Activated CD4-positive, alpha-beta T cell treated with anti-CD3 and anti-CD28 coated beads for 48 hours (primary cell): ENCODE data around the gene PTGES3L.
"Not testable (repeated sequence)": the region's sequence is repeated elsewhere in the genome, so short reads cannot be mapped to it uniquely, and the experiment has no call there.

Source experiments
- DNase-seq: peaks from one replicate; pipeline ENCODE4 v3.0.0-alpha.2; 2020

PTGES3L gene

DNA sequence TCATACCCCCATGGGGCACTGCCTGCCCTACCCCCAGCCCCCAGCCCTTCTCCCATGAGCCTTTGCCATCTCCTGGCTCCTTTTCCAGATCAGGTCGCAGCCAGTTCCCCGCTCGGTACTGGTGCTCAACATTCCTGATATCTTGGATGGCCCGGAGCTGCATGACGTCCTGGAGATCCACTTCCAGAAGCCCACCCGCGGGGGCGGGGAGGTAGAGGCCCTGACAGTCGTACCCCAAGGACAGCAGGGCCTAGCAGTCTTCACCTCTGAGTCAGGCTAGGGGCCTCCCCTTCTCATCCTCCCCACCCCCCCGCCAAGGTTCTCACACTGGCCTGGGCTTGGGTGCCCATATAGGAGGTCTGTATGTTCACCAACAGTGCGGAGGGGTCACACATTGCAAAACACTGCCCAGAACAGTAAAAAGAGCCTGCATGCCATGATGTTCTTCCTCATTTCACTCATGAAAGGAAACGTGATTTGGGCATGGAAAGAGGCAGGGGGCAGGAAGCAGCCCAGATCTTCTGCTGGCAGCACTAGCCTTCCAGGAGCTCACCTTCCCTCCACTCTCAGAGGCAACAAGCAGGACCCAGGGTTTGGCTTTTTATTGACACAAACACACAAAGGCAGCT lies 34.3 kb upstream of the PTGES3L start:
- no peak for DNase-seq

DNA sequence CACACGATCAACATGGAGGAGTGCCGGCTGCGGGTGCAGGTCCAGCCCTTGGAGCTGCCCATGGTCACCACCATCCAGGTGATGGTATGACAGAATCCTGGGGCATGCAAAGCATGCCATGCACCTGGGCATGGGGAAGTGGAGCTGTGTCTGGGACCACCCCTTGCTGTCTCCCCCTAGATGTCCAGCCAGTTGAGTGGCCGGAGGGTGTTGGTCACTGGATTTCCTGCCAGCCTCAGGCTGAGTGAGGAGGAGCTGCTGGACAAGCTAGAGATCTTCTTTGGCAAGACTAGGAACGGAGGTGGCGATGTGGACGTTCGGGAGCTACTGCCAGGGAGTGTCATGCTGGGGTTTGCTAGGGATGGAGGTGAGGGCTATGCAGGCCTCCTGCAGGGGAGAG lies 33.4 kb upstream of the PTGES3L start:
- DNase-seq, result no peak

DNA sequence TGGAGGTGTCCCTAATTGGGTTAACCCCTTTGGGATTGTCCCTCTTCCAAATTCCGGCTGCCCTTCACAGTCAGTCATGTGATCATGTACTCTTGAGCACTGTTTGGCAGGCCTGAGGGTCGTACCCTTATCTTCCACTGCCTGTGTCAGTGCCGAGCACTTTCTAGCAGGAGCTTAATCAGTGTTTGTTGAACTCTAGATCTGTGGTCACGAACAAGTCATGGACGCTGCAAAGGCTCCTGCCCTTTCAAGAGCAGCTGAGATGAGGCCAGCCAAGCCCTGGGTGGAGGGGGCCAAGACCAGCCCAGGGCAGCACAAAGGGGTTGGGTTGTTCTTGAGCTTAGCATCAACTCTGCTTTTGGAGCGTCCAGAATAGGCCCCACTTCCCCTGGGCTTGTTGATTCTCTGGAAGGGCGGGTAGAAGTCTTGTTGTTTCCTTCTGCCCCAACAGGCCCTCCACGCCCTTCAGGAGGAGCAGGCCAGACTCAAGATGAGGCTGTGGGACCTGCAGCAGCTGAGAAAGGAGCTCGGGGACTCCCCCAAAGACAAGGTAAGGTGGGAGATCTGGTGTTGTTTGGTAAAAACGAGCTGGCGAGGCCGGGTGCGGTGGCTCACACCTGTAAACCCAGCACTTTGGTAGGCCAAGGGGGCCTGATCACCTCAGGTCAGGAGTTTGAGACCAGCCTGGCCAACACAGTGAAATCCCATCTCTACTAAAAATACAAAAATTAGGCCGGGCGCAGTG lies 32.0 kb upstream of the PTGES3L start:
- DNase-seq, result no peak

DNA sequence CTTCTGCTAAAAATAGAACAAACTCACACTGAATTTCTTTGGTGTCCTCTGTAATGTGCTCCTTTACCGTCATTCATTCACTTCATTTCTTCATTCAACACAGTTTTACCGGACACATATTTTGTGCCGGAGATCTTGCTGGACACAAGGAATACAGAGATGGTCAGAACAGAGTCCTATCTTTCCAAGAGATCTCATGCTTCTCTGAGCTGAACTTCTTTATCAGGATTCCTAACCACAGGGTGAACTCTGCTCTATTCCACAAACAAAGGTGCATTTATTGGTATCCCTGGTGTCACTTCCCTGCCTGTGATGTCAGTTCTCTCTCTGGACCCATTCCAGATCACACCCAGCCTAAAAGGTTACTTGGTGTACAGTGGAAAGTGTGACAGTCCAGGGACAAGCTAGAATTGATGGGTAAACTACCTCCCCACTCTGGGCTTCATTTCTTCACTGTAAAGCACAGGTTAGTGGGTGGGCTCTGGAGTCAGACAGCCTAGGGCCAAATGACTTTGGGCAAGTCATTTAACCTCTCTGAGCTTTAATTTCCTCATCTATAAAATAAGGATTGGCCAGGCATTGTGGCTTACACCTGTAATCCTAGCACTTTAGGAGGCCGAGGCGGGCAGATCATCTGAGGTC lies 30.9 kb upstream of the PTGES3L start:
- no peak for DNase-seq

DNA sequence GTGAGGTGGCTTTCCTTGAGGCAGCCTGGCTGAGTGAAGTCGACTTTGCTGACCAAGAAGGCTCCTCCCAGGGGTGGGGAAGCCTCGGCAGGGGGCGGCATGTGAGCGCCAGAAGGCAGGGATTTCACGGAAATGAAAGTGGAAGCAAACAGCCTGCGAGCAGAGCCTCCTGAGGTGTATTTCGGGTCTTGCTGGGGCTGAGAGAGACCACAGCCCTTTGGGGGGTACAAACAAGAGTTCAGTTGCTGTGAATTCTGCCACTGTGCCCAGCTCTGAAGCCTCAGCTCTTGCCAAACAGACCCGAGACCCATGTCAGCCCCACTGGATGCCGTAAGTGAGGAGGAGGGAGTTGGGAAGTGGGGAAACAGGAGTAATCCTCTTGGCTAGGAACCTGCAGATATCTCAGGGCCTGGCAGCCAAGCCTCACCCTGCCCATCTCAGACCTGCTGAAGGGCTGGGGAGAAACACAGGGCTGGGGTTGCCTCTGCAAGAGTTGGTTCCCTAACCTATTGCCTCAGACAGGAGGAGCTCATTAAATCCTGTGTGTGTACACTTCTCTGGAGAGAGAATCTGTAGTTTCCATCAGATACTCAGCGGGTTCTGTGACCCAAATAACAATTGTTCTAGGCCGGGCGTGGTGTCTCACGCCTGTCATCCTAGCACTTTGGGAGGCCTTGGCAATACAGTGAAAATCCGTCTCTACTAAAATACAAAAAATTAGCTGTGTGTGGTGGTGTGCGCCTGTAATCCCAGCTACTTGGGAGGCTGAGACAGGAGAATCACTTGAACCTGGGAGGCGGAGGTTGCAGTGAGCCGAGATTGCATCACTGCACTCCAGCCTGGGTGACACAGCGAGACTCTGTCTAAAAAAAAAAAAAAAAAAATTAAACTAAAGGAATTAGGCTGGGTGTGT lies 27.0 kb upstream of the PTGES3L start, which contains the start of gene IFI35:
Gene IFI35 (plus strand): TSS at position 146 of the 913 bp plus-strand sequence. CDS start 164 bp downstream, at position 310.
- DNase-seq, result peak; percentile 91

DNA sequence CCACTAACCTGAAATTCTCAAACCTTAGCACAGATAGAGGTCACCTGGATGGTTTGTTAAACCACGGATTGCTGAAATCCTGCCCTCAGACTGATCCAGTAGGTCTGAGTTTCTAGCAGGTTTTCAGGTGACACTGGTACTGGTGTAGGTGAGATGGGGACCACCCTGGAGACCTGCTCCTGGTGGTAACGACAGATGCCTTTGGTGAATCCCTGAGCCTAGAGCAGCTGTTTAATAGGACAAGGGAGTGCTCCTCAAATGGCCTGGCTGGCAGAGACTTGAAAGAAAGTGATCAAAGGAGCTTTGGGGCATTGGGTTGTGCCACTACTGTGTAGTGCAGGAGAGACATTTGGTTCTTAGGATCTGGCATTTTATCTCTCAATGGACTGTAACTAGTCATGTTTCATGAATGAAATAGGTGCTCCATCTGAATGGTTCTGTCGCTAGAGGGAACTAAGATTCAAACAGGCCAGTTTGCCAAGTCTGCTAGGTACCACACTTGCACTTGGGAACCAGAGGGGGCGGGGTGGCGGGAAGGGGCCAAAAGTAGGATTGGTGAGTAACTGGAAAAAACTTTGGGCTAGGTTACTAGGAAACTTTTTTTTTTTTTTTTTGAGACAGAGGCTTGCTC lies 23.8 kb upstream of the PTGES3L start:
- no peak for DNase-seq

DNA sequence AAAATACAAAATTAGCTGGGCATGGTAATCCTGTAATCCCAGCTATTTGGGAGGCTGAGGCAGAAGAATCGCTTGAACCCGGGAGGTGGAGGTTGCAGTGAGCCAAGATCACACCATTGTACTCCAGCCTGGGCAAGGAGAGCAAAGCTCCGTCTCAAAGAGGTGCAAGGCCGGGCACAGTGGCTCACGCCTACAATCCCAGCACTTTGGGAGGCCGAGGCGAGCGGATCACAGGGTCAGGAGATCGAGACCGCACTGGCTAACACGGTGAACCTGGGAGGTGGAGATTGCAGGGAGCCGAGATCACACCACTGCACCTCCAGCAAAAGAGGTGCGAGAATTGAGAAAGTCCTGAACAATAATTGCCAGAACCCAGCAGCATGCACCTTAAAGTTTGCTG lies 21.0 kb upstream of the PTGES3L start:
- DNase-seq, result not testable (repeated sequence)

DNA sequence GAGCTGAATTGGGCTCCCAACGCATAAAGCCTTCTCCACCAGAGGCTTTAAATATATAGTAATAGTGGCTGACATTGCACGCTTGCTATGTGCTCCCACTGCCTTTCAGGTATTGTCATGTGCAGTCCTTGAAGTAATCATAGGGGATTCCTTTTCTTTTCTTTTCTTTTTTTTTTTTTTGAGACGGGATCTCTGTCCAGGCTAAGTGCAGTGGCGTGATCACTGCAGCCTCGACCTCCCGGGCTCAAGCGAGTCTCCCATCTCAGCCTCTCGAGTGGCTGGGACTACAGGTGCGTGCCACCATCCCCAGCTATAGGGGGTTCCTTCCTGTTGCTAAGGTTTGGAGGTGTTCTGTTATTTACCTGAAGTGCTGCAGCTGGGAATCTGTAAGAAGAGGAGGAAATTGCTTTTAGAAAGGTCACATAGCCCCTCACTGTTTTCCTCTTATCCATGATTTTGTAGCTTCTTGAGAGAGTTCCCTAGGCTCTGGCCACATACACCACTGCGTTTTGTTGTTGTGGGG lies 19.2 kb upstream of the PTGES3L start:
- no peak for DNase-seq

DNA sequence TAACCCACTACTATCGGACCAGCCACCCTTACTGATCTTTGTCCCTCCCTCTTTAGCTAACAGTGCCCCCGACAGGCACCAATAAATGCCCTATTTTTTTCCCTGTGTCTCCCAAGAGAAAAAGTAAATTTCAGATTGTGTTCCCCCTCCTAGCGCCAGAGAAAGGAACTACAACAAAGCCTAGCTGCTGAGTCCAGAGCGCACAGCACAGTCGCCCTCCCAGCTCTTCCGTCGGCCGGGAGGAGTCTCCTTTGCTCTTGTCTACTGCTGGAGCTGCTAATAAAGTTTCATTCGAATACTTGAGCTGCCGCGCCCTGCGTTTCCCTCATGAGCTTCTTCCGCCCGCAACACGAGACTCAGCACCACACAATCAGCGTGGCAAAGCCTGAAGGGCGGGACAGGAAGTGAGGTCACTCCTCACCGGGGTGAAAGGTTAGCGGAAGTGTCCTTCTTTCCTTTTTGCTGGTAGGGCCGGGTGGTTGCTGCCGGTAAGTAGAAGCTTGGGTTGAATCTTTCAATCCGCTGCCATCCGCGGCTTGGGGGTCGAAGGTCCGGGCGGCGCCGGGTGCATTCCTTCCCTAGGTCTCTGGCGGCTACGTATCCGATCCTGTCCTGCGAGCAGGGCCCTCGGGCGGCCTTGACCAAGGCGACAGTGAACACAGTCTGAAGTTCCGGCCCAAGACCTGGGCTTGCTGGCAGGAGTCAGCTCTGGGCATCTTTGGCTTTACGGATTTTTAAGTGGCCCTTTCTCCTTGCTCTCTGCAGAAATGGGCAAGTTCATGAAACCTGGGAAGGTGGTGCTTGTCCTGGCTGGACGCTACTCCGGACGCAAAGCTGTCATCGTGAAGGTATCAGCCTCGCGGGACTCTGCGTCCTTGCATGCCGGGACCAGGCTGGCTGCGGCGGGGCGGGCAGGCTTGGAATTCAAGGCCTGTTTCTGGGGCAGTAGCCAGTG lies 18.4 kb upstream of the PTGES3L start, which contains the start of gene RPL27:
Gene RPL27 (plus strand): TSS at position 436 of the 955 bp plus-strand sequence. CDS start 332 bp downstream, at position 768.
- peak; percentile 98 for DNase-seq

DNA sequence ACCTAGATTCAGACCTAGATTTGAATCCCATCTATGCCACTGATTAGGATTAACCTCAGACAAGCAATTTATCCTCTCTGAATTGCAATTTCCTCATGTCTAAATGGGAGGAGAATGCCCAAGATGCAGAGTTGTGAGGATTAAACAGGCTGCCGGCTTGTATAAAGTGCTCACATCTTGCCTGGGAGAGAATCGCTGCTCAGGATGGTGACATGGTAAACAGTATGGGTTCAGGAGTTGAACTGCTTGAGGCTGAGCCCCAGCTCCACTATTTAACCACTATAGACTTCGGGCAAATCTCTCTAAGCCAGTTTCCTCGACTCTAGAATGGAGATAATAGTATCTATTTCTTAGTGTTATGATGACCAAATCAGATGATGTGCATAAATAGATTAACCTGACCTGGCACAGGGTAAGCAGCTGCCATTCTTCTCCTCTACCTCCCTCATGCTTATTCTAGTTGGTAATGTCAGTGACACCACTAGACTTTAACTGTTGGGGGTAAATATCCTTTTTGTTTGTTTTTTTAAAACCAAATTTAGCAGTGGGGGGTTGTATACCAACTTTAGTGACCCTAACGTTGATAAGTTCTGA lies 17.6 kb upstream of the PTGES3L start:
- no peak for DNase-seq

DNA sequence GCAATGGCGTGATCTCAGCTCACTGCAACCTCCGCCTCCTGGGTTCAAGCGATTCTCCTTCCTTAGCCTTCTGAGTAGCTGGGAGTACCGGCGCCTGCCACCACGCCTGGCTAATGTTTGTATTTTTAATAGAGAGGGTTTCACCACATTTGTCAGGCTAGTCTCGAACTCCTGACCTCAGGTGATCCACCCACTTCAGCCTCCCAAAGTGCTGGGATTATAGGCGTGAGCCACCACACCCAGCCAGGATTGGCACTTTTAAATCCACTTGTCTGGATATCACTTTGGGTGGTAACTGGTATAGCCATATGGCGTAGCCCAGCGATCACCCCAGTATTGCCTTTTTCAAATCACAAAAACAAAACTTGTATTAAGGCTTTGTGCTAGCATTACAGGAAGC lies 14.0 kb upstream of the PTGES3L start:
- DNase-seq, result not testable (repeated sequence)

DNA sequence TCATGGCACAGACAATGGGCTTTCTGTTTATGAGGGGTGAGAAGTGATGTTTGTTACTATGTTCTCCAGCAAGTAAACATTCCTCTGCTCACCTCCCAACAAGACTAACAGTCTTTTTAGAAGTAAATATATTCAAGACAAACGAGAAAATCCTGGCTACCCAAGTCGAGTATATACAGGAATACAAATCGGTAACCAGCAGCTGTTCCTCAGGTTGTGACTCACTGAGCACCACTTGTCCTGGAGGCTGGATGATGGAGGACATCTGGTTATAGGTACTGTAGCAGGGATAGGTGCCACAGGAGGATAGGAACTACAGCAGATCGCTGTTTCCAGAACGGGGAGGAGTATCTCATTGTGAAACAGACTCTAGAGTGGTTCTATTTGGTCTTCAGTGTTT lies 13.0 kb upstream of the PTGES3L start:
- no peak for DNase-seq

DNA sequence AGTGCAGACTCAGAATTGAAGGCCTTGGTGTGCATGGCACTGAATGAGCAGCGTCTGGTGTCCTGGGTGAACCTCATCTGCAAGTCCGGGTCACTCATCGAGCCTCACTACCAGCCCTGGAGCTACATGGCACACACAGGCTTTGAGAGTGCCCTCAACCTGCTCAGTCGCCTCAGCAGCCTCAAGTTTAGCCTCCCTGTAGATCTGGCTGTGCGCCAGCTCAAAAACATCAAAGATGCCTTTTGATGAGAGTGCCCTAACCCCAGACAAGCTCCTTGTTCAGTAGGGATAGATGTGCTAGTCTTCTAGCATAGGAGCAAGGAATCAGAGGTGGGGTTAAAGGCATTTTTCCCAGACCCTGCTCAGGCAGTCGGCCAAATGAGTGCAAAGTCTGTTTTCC lies 11.6 kb upstream of the PTGES3L start:
- DNase-seq, result no peak

DNA sequence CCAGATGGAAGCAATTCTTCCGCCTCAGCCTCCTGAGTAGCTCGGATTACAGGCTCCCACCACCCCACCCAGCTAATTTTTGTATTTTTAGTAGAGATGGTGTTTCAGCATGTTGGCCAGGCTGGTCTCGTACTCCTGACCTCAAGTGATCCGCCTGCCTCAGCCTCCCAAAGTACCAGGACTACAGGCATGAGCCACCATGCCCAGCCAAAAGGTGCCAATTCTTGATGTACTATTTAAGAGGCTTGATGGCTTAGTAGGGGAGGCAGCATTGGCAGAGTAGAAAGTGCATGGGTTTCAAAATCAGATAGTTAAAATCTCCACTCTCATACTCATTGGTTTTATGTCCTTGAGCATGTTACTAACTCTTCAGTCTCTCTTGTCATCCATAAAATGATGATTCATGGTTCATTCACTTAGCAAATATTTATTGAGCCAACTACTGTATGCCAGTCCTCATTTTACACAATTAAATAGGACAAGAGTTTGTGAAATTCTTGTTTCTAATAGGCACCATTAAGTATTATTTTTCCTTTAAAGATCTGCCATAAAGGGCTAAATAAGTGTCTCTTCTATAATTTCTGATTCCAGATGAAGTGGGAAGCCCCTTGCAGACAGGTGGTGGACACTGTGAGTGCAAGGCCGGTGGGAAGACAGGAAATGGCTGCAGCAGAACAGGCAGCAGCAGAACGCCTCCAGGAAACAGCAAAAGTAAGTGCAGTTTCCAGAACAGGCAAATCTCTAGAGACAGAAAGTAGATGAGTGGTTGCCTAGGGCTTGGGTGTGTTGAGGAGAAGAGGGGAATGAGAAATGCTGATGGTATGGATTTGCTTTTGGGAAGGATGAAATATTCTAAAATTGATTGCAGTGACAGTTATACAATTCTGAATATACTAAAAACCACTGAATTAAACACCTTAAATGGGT lies 10.1 kb upstream of the PTGES3L start:
- DNase-seq, result no peak

DNA sequence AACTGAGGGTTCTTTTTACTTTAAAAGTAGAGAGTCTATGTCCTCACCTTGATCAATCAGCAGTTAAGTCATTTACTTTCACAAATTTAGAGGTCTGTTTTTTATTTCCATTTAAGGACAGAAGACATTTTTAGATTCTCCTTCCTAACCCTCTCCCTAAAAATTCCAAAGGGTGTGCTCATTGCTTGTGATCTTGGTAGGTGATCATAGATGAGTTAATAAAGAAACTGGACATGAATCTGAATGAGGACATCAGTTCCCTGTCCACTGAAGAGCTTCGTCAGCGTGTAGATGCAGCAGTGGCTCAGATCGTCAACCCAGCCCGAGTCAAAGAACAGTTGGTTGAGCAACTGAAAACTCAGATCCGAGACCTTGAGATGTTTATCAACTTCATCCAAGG lies 9.3 kb upstream of the PTGES3L start:
- no peak for DNase-seq

DNA sequence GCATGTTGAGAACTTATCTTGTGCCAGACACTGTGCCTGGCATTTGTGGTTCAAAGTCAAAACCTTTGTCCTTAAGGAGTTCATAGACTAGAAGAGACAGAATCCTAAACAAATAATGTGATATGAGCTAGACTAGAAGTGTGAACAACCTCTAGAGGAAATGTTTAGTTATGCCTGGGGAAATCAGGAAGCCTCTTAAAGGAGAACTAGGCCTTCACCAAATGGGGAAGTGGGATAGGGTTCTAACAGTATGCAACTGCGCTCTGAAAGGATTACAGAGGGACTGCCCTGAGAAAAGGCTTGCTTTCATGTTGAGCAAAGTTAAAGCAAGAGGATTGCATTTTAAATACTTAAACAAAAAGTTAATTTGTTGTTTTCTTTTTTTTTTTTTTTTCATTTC lies 5.3 kb upstream of the PTGES3L start:
- no peak for DNase-seq

DNA sequence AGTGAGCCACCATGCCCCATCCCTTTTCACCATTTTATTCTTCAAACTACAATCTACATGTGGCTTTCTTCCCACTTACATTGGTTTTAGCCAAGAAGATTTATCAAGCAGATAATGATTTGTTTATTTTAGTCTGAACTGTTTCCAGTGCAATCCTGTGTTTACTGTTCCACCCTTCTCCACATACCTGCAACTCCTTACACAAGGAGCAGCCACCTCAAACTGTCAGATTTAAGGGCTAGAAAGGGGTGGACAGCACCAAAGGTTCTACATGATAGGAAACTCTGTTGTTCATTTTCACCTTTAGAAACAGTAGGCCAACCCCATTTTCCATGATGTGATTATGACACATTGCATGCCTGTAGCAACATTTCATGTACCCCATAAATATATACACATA lies 2.4 kb upstream of the PTGES3L start:
- no peak for DNase-seq

DNA sequence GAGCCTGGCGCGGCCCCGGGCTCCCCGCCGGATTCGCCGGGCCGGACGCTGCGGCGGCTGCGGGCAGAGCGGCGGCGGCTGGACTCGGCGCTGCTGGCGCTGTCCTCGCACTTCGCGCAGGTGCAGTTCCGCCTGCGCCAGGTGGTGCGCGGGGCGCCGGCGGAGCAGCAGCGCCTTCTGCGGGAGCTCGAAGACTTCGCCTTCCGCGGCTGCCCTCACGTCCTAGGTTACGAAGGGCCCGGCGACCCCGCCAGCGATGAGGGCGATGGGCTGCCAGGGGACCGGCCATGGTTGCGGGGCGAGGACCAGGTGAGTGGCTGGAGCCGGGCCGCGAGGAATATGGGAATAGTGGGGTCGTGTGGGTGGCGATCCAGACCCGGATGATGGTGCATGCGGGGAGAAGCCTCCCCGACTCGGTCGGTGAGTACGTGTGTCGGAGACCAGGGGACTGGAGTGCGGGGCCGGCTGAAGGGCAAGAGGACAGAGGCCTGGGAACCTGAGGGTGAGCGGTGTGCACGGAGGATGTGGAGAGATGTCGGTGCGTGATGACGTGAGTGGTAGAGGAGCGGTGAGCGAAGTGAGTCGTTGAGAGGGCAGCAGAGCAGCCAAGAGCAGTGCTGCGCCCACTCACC lies 1.0 kb upstream of the PTGES3L start:
- peak; percentile 83 for DNase-seq

DNA sequence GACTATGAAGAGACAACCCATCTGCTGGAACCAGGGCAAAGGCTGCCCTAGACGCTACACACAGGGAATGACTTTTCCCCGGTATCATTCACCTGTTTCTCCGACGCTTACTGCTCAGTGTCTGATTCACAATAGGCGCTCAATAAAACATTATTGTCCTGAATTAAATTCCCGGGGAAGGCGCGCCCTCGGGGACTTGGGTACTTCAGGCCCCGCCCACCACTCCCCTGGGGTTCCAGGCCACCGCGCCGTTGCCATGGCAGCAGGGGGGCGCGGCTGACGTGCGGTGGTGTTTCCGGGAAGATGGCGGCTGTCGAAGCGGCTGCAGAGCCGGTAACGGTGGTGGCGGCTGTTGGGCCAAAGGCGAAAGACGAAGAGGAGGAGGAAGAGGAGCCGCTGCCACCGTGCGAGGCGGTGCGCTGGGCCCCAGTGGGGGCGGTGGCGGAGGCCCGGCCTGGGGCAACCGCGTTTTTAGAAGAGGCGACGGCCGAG lies 440 bp upstream of the PTGES3L start, which contains the start of gene RUNDC1:
Gene RUNDC1 (plus strand): TSS at position 292 of the 492 bp plus-strand sequence. CDS start 12 bp downstream, at position 304.
- DNase-seq, result peak; percentile 93
